Right hindlimb (tissue), 1 donor: Measurements from ENCODE around the gene CRB2.

ENCODE experiments used
- DNase-seq: peaks from one replicate; pipeline ENCODE4 v3.0.0-alpha.2; 2018

The CRB2 gene

GRCh38 chr9:123365881-123366528 lies 10.0 kb downstream of the CRB2 start:
- no peak for DNase-seq

- DNase-seq = no peak
Observed at GRCh38 chr9:123368023-123368422, 12.0 kb downstream of the CRB2 start.

GRCh38 chr9:123368536-123369153 lies 12.6 kb downstream of the CRB2 start:
- DNase-seq = no peak

GRCh38 chr9:123369296-123369695 lies 13.3 kb downstream of the CRB2 start:
- no peak for DNase-seq

- no peak for DNase-seq
Observed at GRCh38 chr9:123370108-123370507, 14.1 kb downstream of the CRB2 start.

- DNase-seq = no peak
Observed at GRCh38 chr9:123370526-123371227, 14.7 kb downstream of the CRB2 start.

GRCh38 chr9:123371228-123371584 lies 15.2 kb downstream of the CRB2 start:
- DNase-seq = no peak

- no peak for DNase-seq
Observed at GRCh38 chr9:123371805-123372590, 16.0 kb downstream of the CRB2 start.

- DNase-seq = no peak
Observed at GRCh38 chr9:123372766-123373446, 16.9 kb downstream of the CRB2 start.

- no peak for DNase-seq
Observed at GRCh38 chr9:123373447-123373923, 17.5 kb downstream of the CRB2 start.

- no peak for DNase-seq
Observed at GRCh38 chr9:123373946-123374345, 17.9 kb downstream of the CRB2 start.

GRCh38 chr9:123375469-123376132 lies 19.6 kb downstream of the CRB2 start:
- peak; percentile 73 for DNase-seq

GRCh38 chr9:123376218-123377071 lies 20.4 kb downstream of the CRB2 start:
- DNase-seq = no peak

- no peak for DNase-seq
Observed at GRCh38 chr9:123377211-123377971, 21.4 kb downstream of the CRB2 start.

- DNase-seq = no peak
Observed at GRCh38 chr9:123378025-123378424, 22.0 kb downstream of the CRB2 start.

GRCh38 chr9:123378956-123379660 lies 23.1 kb downstream of the CRB2 start:
- no peak for DNase-seq

GRCh38 chr9:123380852-123381705 lies 25.1 kb downstream of the CRB2 start:
- no peak for DNase-seq

GRCh38 chr9:123382653-123383511 lies 26.9 kb downstream of the CRB2 start:
- no peak for DNase-seq
